H1 (cell line): ENCODE results near the gene ZYG11B. TPM values are rescaled to one million over a fixed set of nuclear protein-coding genes. Genes with fewer than 3 reads are reported as not detected.

Experiments used
- CTCF ChIA-PET: fragments of 300-600 bp; sonication (Branson Sonifier 250); formaldehyde crosslinking; loops from one replicate; lab custom pipeline; 2021; ENCODE audit not compliant: partially characterized antibody; lab: Charles Lee
- POLR2A ChIA-PET: fragments of 300-600 bp; sonication (Branson Sonifier 250); formaldehyde crosslinking; loops from one replicate; lab custom pipeline; 2021; ENCODE audit warnings: inconsistent platforms; ENCODE audit not compliant: partially characterized antibody; lab: Charles Lee
- DNase-seq, 2 experiments: peaks; one replicate each; pipeline versions ENCODE4 v3.0.0 to v3.0.0-alpha.2; 2010 to 2022; ENCODE audit warnings: low spot score in 2 of 2, low read depth in 1 of 2, mixed read lengths in 1 of 2
- FAIRE-seq: peaks from 2 replicates; lab custom pipeline; 2011; peaks lifted over from hg19 to GRCh38; lab: Jason Lieb, UNC
- H2AFZ ChIP-seq: 2 replicates; pipeline ENCODE4 v1.8.1; 2012; ENCODE audit warnings: low read length, inconsistent platforms
- H2AK5ac ChIP-seq: 2 replicates; pipeline ENCODE4 v1.6.1; 2013; ENCODE audit warnings: low read depth, low read length
- H2BK120ac ChIP-seq: replicated peaks from 2 replicates; pipeline ENCODE3; 2013; ENCODE audit warnings: low read depth, low read length, inconsistent platforms
- H2BK12ac ChIP-seq: 2 replicates; pipeline ENCODE4 v1.6.1; 2013; ENCODE audit warnings: low read depth, low read length
- H2BK15ac ChIP-seq: 2 replicates; pipeline ENCODE4 v1.6.1; 2013; ENCODE audit warnings: low read length
- H2BK20ac ChIP-seq: 2 replicates; pipeline ENCODE4 v1.6.1; 2013; ENCODE audit warnings: low read length
- H2BK5ac ChIP-seq: 2 replicates; pipeline ENCODE4 v1.6.1; 2013; ENCODE audit warnings: low read depth, low read length
- H3K14ac ChIP-seq: 2 replicates; pipeline ENCODE4 v1.6.1; 2013; ENCODE audit warnings: inconsistent platforms; ENCODE audit not compliant: insufficient read length
- H3K18ac ChIP-seq: 2 replicates; pipeline ENCODE4 v1.6.1; 2013; ENCODE audit warnings: low read length; ENCODE audit errors: extremely low read depth
- H3K23ac ChIP-seq: 2 replicates; pipeline ENCODE4 v1.6.1; 2013; ENCODE audit warnings: inconsistent platforms; ENCODE audit not compliant: insufficient read length
- H3K23me2 ChIP-seq: 2 replicates; pipeline ENCODE4 v1.6.1; 2013; ENCODE audit warnings: low read depth, low read length
- H3K27ac ChIP-seq: 2 replicates; pipeline ENCODE4 v1.6.1; 2011; ENCODE audit warnings: low read depth, low read length, inconsistent platforms
- H3K27me3 ChIP-seq, 4 experiments: replicated peaks in 1 of 4; 1 replicate in 1 of 4; 2 replicates in 3 of 4; pipeline versions ENCODE4 v1.6.1 to v1.8.1; 2011 to 2013; ENCODE audit warnings: low read length in 3 of 4, mild to moderate bottlenecking in 3 of 4, inconsistent platforms in 2 of 4, mixed read lengths in 2 of 4, moderate library complexity in 1 of 4; ENCODE audit not compliant: control insufficient read depth in 3 of 4, insufficient read depth in 3 of 4; ENCODE audit errors: extremely low read depth in 1 of 4
- H3K36me3 ChIP-seq, 4 experiments: 2 replicates each; pipeline versions ENCODE4 v1.6.1 to v1.8.1; 2011 to 2013; ENCODE audit warnings: mild to moderate bottlenecking in 4 of 4, low read length in 3 of 4, moderate library complexity in 2 of 4, control low read depth in 1 of 4, inconsistent platforms in 1 of 4; ENCODE audit not compliant: insufficient read depth in 4 of 4, control insufficient read depth in 2 of 4
- H3K4ac ChIP-seq: replicated peaks from 2 replicates; pipeline ENCODE3; 2013; ENCODE audit warnings: low read length, low read depth, mixed read lengths, inconsistent platforms; ENCODE audit not compliant: insufficient read length
- H3K4me1 ChIP-seq, 4 experiments: replicated peaks in 1 of 4; 1 replicate in 1 of 4; 2 replicates in 3 of 4; pipeline versions ENCODE4 v1.6.1 to v1.8.1; 2011 to 2013; ENCODE audit warnings: low read length in 3 of 4, inconsistent platforms in 2 of 4, mixed read lengths in 1 of 4; ENCODE audit not compliant: insufficient read depth in 4 of 4, control insufficient read depth in 3 of 4
- H3K4me2 ChIP-seq, 2 experiments: 2 replicates each; pipeline versions ENCODE4 v1.6.1 to v1.8.1; 2011 to 2013; ENCODE audit warnings: low read depth in 2 of 2, low read length in 2 of 2, control low read depth in 1 of 2, inconsistent platforms in 1 of 2, mild to moderate bottlenecking in 1 of 2; ENCODE audit not compliant: insufficient read depth in 1 of 2
- H3K4me3 ChIP-seq, 4 experiments: fragments of 200-600, 300-600 bp in 1 of 4; sonication (generic), shearing (Covaris generic), sonication (Bioruptor Twin) in 1 of 4; 2 replicates each; pipeline versions ENCODE4 v1.5.1 to v1.8.1; 2011 to 2016; ENCODE audit warnings: low read length in 4 of 4, low read depth in 3 of 4, control low read depth in 2 of 4, inconsistent platforms in 2 of 4, mild to moderate bottlenecking in 2 of 4, mixed read lengths in 1 of 4, moderate library complexity in 1 of 4; ENCODE audit not compliant: insufficient read depth in 2 of 4; ENCODE audit errors: extremely low read depth in 1 of 4
- H3K56ac ChIP-seq: replicated peaks from 2 replicates; pipeline ENCODE3; 2013; ENCODE audit warnings: low read depth, mild to moderate bottlenecking, mixed read lengths, low read length, inconsistent platforms; ENCODE audit not compliant: insufficient read length
- H3K79me1 ChIP-seq: 2 replicates; pipeline ENCODE4 v1.6.1; 2013; ENCODE audit warnings: low read depth, low read length, control low read depth
- H3K79me2 ChIP-seq, 2 experiments: 2 replicates each; pipeline versions ENCODE4 v1.6.1 to v1.8.1; 2012 to 2013; ENCODE audit warnings: low read length in 2 of 2, mild to moderate bottlenecking in 2 of 2, inconsistent platforms in 1 of 2; ENCODE audit not compliant: insufficient read depth in 2 of 2, control insufficient read depth in 1 of 2
- H3K9ac ChIP-seq, 4 experiments: replicated peaks in 1 of 4; 1 replicate in 1 of 4; 2 replicates in 3 of 4; pipeline versions ENCODE4 v1.6.1 to v1.8.1; 2011 to 2013; ENCODE audit warnings: low read depth in 3 of 4, low read length in 3 of 4, control low read depth in 2 of 4, mild to moderate bottlenecking in 2 of 4, moderate library complexity in 2 of 4, inconsistent platforms in 1 of 4; ENCODE audit errors: extremely low read depth in 1 of 4
- H3K9me3 ChIP-seq, 2 experiments: 2 replicates each; pipeline versions ENCODE4 v1.6.1 to v1.8.1; 2012 to 2013; ENCODE audit warnings: mild to moderate bottlenecking in 2 of 2, moderate library complexity in 2 of 2, control low read depth in 1 of 2, inconsistent platforms in 1 of 2, low read depth in 1 of 2, low read length in 1 of 2, mixed read lengths in 1 of 2; ENCODE audit not compliant: insufficient read depth in 2 of 2
- H4K20me1 ChIP-seq, 2 experiments: replicated peaks in 1 of 2; 2 replicates each; pipeline versions ENCODE3 to v1.8.1; 2011 to 2013; ENCODE audit warnings: inconsistent platforms in 2 of 2, low read length in 2 of 2, mild to moderate bottlenecking in 1 of 2; ENCODE audit not compliant: insufficient read depth in 2 of 2, control insufficient read depth in 1 of 2
- H4K5ac ChIP-seq: 2 replicates; pipeline ENCODE4 v1.6.1; 2013; ENCODE audit warnings: low read length, low read depth, mixed read lengths, inconsistent platforms; ENCODE audit not compliant: insufficient read length
- H4K8ac ChIP-seq: 2 replicates; pipeline ENCODE4 v1.8.0; 2013; ENCODE audit warnings: mild to moderate bottlenecking, moderate library complexity, low read length, inconsistent platforms; ENCODE audit not compliant: insufficient read depth; ENCODE audit errors: extremely low read depth
- H4K91ac ChIP-seq: replicated peaks from 2 replicates; pipeline ENCODE3; 2013; ENCODE audit warnings: low read length, mixed read lengths, inconsistent platforms; ENCODE audit not compliant: insufficient read length
- ATF2 ChIP-seq: IDR thresholded peaks from 2 replicates; pipeline ENCODE4 v1.6.1; 2012; ENCODE audit warnings: low read length, inconsistent platforms
- CTCF ChIP-seq, 3 experiments: IDR thresholded peaks; 1 replicate in 2 of 3; 2 replicates in 1 of 3; pipeline versions ENCODE4 v1.5.1 to v1.6.1; 2011; ENCODE audit warnings: low read length in 3 of 3, mild to moderate bottlenecking in 3 of 3, inconsistent platforms in 2 of 3, low read depth in 1 of 3, moderate library complexity in 1 of 3; ENCODE audit not compliant: insufficient read depth in 1 of 3; ENCODE audit errors: control extremely low read depth in 1 of 3
- MAFK ChIP-seq: IDR thresholded peaks from 2 replicates; pipeline ENCODE4 v1.6.1; 2012; ENCODE audit warnings: low read depth, mild to moderate bottlenecking, improper control_type of control experiment, low read length
- ZNF274 ChIP-seq: IDR thresholded peaks from 2 replicates; pipeline ENCODE4 v1.7.0; 2012; ENCODE audit warnings: low read length, borderline replicate concordance; ENCODE audit errors: extremely low read depth
- WGBS, 2 experiments: shearing (Covaris generic) in 1 of 2; methylation state at CpG; one replicate each; pipeline versions ENCODE4 v1.1.6 to v1.1.7; 2013 to 2015; ENCODE audit warnings: low lambda C conversion rate in 2 of 2, mixed read lengths in 2 of 2, inconsistent platforms in 1 of 2, low coverage in 1 of 2, missing lambda C conversion rate in 1 of 2; ENCODE audit not compliant: insufficient replicate concordance in 2 of 2, insufficient coverage in 1 of 2, insufficient read length in 1 of 2; ENCODE audit errors: extremely low coverage in 1 of 2, missing lambda C conversion rate in 1 of 2; 5-methylcytosine and 5-hydroxymethylcytosine counted together
- polyA plus RNA-seq, 7 experiments: library from polyadenylated mRNA; depleted of rRNA in 3 of 7; stranded (reverse) in 5 of 7; unstranded in 2 of 7; fragments of >200 nt in 5 of 7; fragments of 200-250 nt in 2 of 7; gene quantifications; 1 replicate in 5 of 7; 2 replicates in 1 of 7; 4 replicates in 1 of 7; pipeline versions ENCODE4 v1.2.1 to v1.2.3, GENCODE V29; 2011 to 2013; ENCODE audit warnings: missing spikeins in 2 of 7, mixed read lengths in 2 of 7
- total RNA-seq: library from RNA; stranded (reverse); fragmentation: NEBNext Ultra II Directional; extraction: Animal tissue kit (Norgen Biotek cat#: 25700); gene quantifications from 2 replicates; pipeline ENCODE4 v1.2.1, GENCODE V29; 2021

Gene ZYG11B
- total and polyA plus RNA-seq, 2 of the 8 experiments (the other 6 are each of a cell fraction or from before 2014, with no cell fraction given): 4.4 to 20.9 TPM

- H3K18ac ChIP-seq: peak within 1 kb of the TSS; percentile 98
- H4K8ac ChIP-seq: peak within 1 kb of the TSS; percentile 97
- peak within 1 kb of the TSS; percentile 87 to 90 for H3K4me2 ChIP-seq
- H3K27ac ChIP-seq: peak within 1 kb of the TSS; percentile 78; the same call in 1 of the 2 replicates
- H4K5ac ChIP-seq: peak within 1 kb of the TSS; percentile 95
- DNase-seq: peak in 1 of 2 experiments; percentile 88
- H3K23ac ChIP-seq: no peak within 1 kb of the TSS
- H3K4me1 ChIP-seq: peaks cover 4 to 9% (median 7%) of the 10 kb centered on the region in 4 experiments; a peak in 5 of 7 replicates
- peak within 1 kb of the TSS; percentile 91 for H2BK5ac ChIP-seq
- peak within 1 kb of the TSS; percentile 72; the same call in 1 of the 2 replicates for H2BK20ac ChIP-seq
- no peak within 1 kb of the TSS for H2BK120ac ChIP-seq
- H3K4ac ChIP-seq: peak within 1 kb of the TSS; percentile 81
- H3K79me2 ChIP-seq: peaks cover 11 to 45% of the 10 kb centered on the region in 2 experiments
- H3K14ac ChIP-seq: no peak within 1 kb of the TSS
- FAIRE-seq: no peak
- H3K36me3 ChIP-seq: peaks cover 0 to 9% (median under 1%) of the 10 kb centered on the region in 4 experiments; a peak in 3 of 8 replicates
- peaks cover 0 to 1% of the 10 kb centered on the region in 2 experiments for H4K20me1 ChIP-seq
- H4K91ac ChIP-seq: peak within 1 kb of the TSS; percentile 99
- peak within 1 kb of the TSS; percentile 53 for H2BK12ac ChIP-seq
- H2BK15ac ChIP-seq: peak within 1 kb of the TSS; percentile 98
- peak within 1 kb of the TSS; percentile 69 to 88 (median 88) for H3K9ac ChIP-seq
- no peak within 1 kb of the TSS; the same call in 1 of the 2 replicates for H2AK5ac ChIP-seq
- peaks cover 5% of the 10 kb centered on the region for H3K79me1 ChIP-seq
- CTCF ChIA-PET: interaction anchor here (0.6 to 1.7 kb wide), 5 partner anchors 11 to 482 kb away, joined by 3 to 6 read pairs (median 3); partner anchors contain the start of gene ECHDC2
- no peaks in the 10 kb centered on the region for H3K27me3 ChIP-seq
- peak within 1 kb of the TSS; percentile 83 for H3K56ac ChIP-seq
- H3K4me3 ChIP-seq: peak within 1 kb of the TSS; percentile 80 to 89 (median 84)
- WGBS, 2 experiments: 7% methylated on average over 36 of the region's 68 CpGs; no CpG with 5 or more reads in 1 of the 2 experiments
- H2AFZ ChIP-seq: peak within 1 kb of the TSS; percentile 88
- H3K23me2 ChIP-seq: peaks cover 7% of the 10 kb centered on the region
- H3K9me3 ChIP-seq: no peaks in the 10 kb centered on the region
- POLR2A ChIA-PET: interaction anchor here (0.6 to 1.7 kb wide), 4 partner anchors 12 to 332 kb away, joined by 3 to 7 read pairs (median 4); partner anchors contain the start of genes CC2D1B, TUT4 and ZYG11B
- TF ChIP-seq ZNF274: no peak
- no peak for TF ChIP-seq MAFK
- no peak for TF ChIP-seq CTCF (IDR thresholded peaks at IDR 0.05; ENCODE audit: control extremely low read depth in 1 of 3, insufficient read depth in 1 of 3, low read depth in 1 of 3, low read length in 3 of 3)
- no peak for TF ChIP-seq ATF2
These were observed 28.2 kb upstream of the ZYG11B start, which contains the start of gene COA7 for GRCh38 chr1:52697795-52698674. Gene COA7 (minus strand): TSS chr1:52698347. CDS start chr1:52698326, 21 bp downstream.
